NCI-H524 treated with DMSO at 0.1 percent for 48 hours (cell line): ENCODE results near the gene RUNX1.

Source experiments
- DNase-seq: peaks from one replicate; lab custom pipeline; 2025; lab: John Stamatoyannopoulos, UW

Gene RUNX1

DNA sequence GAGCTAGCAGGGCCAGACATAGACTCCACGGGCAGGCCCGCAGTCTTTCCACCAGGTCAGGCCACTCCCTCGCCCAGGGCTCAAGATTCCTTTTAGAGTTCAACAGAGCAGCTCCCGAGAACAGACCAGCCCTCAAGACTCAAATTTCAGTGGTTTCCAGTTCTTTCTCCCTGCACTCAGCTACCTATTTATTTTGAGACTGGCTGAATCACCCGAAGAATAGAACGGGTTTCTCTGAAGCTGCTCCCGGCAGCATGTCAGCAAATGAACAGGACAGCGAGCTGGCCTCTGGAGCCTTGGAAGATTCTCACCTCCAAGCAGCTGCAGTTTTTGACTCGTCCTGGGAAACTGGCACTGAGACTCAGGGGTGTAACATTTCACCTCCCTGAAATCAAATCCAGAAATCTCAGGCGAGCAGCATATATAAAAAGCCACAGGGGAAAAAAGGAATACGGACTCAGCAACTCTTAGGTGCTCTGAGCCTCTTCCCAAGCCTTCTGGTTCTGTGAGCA is 202.4 kb downstream of the RUNX1 start:
- DNase-seq: no peak

DNA sequence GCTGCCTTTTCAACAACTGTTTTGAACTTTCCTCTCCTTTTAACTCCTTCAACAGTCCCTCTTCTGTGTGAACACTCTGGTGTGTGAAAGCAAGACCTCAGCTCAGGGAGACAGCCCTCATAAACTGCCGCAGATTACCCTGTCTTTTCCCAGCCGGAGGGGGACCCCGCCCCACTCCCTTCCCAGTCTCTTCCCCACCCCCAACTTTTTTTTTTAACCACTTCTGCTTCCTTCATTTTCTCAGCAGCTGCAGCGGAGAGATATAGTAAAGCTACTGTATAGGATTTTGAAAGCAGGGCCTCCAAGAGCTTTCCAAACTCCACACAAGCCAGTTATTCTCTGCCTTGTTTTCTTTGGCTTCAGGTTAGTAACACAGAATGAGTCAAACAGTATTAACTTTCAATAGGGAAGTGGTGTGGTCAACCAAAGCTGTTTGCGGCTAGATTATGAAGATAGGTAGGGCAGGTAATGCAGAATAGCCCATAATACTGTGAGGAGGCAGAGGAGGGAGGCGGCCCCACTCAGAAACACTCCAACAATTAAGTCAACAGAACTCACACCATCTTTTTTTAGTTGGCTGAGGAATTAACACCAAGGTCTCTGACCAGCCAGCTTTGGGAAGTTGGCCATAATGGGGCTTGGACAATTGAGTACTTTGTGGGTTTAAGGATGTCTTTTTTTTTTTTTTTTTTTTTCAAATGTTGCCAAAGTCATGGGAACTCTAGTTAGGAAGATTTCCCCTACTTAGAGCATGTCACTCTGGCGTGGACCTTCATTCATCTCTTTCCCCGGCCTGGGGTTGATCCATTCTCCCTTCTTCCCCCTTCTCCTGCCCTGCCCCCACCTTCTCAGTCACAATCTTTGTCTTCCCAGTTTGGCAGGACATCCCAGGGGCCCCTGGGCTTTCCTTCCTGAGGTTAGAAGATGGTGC is 203.3 kb downstream of the RUNX1 start:
- no peak for DNase-seq

DNA sequence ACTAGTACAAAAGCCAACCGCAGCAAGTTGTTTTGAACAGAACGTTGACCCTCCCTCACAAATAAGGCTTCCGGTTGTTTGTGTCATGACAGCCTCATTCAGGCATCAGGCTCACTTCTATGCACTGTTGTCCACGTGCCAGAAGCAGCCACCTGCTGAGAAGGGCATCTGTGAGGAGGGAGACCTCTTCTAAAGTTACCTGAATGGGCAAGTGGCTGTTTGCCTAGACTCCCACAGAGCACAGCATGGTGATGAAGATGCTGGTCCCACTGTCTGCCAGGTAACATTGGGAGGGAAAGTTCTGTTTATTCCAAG is 204.2 kb downstream of the RUNX1 start:
- DNase-seq: no peak

DNA sequence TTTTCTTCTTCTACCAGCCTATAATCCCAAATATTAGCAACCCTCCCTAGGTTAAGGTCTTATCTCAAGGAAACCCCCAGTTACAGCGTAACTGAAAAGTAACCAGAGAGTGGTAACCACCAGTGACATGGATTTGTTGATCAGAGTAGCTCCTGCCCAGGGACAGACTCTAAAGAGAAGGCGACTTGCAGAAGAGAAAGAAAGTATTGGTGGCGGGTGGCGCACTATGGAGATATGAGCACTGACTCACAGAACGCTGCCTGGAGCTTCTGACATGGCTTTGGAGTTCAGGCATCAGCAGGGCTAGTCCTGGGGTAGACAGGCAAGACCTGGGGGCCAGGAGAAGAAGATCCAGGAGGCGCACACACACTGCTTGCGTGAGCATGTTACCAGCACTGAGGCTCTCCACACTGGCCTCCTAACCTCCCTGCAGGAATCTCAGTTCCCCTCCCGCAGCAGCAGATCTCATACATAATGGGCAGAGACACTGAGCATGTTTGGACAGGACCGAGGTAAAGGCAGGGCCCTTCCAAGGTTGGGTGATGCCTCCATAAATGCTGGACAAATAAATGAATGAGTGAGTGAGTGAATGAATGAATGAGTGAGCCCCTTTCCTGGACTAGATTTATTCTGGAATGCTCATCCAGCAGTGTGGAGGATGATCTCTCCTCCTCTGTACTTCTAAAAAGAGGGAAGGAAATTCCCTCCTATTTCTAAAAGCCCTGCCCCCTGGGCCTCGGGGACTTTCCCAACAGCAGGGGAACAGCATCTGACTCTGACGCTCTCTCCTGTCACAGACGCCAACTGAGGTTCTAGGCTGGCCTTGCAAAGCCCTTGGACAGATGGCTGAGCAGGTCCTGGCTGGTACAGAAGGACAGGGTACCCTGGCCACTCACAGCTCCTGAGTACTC is 204.8 kb downstream of the RUNX1 start:
- no peak for DNase-seq

DNA sequence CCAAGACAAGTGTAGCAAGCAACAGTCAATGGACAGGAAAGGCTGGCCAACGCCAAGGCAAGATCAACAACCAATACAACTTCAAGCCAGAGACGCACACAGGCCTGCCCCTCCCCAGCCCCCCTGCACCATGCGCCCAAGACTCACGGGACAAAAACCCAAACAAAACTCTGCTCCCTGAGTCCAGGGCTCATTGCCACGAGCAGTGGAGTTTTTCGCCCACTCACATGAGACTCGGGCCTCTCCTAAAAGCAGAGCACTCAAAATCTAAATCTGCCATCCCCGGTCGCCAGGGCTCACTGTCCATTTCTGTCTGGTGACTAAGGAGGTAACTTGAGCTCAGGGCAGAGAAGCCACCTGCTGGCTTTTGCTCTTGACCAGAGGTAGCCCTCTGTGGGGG is 205.5 kb downstream of the RUNX1 start:
- DNase-seq: no peak

DNA sequence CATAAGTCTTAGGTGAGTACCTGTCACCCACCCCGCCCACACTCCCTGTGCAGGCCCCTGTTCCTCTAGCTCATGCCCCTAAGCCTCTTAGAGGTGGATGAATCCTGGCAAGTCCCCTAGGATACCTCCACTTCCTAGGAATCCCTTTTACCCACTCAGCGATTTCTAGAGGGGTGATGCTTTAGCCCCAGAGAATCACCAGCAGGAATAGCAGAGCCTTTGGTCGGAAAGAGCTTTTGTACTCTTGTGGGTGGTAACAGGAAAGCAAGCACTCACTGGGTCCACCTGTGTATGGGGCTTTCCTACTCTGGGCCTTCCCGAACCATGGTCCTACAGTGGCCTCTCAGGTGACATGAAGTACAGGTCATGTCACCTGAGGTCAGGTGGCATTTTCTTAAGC is 207.9 kb downstream of the RUNX1 start:
- DNase-seq: no peak

DNA sequence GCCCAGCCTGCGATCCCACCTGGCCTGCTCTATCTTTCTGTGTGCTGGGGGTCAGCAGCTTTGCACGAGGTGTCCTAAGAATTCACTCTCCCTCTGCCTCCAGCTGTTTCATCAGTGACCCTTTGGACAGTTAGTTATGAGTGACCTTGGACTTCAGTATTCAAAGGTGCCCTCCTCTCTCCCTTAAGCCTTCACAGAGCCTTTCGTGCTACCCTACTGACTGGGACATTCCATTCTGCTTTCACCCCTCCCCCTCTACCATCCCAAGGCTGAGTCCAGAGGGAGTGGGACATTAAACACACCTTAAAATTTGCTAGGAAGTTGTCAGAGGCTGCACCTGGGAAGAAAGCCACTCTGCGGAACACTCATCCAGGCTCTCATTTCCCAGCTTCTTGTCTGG is 208.4 kb downstream of the RUNX1 start:
- DNase-seq: no peak

DNA sequence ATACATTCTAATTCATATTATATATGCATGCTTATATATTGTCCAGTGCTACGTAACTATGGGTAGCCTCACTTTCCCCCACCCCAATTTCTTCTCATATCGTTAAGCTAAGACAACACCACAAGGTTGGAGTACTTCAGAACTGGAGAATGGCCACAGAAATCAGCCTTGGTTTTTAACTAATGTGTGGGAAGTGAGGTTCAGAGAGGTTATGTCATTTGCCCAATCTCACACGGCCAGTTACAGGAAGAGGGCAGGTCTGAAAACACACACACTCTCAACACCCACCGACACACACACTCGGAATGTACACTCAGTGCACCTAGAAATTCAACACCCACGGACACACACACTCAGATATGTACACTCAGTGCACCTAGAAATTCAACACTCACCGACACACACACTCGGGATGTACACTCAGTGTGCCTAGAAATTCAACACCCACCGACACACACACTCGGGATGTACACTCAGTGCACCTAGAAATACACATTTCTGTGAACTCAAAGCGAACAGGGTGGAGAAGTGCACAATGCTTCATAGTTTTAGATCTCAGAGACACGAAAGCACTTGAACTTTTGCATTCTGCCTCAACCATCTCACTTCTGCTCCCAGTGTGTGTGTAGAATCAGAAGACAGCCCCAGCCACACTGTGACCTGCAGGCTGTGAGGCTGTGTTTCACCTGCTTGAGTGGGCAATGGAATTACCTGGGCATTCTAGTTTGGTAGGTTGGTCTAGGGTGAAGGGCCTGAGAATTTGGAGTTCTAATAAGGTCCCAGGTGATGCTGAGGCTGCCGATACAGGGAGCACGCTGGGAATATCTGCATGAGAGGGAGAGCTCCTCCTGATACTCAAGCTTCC is 209.9 kb downstream of the RUNX1 start:
- no peak for DNase-seq

DNA sequence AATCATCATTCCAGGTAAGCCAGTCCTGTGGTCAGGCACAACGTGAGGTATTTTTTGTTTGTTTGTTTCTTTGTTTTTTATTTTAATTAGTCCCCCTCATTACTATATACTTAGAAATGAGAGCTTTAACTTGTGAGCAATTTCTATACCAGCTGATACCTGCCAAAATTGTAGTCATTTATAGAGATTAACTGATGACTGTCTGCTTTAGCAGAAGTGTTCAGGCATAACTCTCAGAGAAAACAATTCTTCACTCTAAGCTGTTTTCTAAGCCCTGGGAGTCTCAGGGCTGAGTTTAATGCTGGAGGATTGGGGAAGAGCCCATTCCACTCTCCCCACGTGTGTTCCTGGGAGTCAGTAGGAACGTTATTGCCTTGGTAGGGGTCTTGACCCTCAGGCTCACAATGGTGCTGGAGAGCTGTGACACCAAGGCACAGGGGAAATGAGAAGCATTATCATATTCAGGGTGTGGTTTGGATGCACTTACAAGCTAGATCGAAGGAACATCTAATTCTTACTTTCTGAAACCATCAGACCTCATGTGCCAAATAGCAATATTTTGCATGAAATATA is 212.1 kb downstream of the RUNX1 start:
- DNase-seq: no peak

DNA sequence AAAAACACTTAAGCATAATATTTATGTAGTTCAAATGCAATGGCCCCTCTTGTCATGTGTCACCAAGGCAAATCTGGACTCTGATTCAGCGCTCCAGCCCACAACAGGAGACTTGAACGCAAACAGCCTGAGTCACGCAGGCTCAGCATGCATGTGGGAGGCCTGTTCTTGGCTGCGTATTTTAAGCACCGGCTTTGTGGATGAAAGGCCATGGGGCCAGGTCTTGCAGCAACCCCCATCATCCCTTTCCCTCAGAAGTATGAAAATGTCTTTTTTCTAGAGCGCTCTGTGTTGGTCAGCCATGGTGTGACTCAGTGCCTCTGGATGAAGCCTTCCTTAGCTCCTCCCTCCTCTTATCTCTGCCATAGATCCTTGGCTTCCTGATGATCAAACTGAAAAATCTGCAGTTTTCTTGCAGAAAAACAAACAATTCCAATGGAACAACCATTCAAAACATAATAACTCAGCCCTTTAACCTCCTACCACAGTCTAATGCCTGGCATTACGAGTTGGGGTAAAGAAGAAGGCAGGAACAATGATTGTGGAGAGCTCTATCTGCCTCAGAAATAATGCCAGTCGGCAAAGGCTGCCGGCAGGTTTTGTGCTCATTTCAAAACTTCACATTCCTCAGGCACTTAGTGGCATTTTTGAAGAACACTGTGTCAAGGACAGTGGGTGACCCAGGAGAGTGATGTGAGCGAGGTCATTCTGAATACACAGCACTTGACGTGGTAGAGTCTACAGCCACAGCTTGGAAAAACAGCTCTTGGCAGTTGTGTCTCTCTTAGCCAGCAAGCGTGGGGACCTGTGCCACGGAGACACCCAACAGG is 212.8 kb downstream of the RUNX1 start:
- no peak for DNase-seq

DNA sequence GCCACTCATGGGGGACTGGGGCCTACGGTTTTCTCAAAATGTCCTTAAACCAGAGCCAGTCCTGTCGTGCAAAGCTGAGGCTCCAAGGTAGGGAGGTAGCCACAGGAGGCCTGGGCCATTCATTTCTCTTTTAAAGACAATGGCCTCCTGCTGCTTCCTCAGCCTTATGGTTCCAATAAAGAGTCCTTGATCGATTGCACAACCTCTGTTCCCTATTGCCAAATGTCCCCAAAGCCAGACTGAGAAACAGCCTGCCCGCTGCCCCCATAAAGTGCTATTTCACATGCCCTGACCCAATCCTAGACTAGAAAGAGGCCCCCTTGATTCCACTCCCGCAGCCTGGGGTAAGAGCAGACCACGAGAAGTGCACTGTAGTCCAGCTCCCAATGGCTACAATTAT is 213.6 kb downstream of the RUNX1 start:
- DNase-seq: no peak

DNA sequence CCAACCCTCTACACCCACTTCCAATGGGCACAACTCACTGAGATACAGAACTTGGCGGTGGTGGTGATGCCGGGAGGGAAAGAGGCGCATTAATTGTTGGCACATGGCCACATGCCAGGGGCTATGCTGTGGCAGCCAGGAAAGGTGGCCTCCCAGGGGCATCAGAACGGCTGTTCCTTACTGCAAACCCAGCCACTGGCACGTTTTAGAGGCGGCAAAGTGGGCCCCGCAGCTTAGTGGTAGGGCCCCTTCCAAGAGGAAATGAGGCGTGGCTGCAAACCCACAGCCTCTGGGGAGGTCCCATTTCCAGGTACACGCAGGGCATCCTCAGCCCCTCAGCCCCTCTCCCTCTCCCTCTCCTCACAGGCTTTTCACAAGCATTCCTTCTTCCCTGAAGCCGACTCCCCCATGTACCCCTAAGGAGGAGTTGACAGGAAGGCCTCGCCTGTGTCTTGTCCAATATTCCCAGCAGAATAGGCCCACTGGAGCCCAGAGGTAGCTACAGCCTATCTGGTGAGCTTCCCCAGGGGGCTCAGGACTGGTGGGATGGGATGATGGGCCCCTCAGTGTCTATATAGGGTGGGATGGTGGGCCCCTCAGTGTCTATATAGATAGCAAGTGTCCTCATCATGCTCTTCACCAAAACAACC is 214.1 kb downstream of the RUNX1 start:
- no peak for DNase-seq

DNA sequence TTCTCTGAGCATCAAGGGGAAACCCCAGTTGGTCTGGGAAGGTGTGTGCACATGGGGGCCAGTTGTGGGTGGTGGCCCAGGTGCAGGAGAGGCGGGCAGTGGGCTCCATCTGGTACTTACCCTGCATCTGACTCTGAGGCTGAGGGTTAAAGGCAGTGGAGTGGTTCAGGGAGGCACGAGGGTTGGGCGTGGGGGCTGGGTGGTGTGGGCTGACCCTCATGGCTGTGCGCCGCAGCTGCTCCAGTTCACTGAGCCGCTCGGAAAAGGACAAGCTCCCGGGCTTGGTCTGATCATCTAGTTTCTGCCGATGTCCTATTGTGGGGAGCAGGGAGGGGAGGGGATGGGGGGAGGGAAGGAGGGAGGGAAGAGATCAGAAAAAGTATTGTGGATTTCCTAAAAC is 214.8 kb downstream of the RUNX1 start:
- no peak for DNase-seq

DNA sequence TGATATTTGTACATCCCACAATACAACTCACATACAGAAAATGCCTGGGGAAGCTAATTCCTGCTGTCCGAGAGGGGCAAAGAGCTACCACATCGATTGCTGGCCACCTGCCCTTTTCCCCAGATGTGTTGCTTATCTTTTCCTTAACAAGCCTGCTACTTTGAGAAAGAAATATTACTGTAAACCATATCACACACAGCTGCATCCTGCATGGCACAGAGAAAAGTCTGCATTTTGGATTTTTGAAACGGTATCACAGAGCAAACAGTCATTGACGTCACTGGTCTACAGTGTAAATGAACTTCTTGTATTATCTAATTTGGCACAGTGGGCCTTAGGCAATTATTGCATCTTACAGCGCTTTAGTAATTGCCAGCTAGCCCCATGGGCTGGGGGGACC is 215.6 kb downstream of the RUNX1 start:
- no peak for DNase-seq

DNA sequence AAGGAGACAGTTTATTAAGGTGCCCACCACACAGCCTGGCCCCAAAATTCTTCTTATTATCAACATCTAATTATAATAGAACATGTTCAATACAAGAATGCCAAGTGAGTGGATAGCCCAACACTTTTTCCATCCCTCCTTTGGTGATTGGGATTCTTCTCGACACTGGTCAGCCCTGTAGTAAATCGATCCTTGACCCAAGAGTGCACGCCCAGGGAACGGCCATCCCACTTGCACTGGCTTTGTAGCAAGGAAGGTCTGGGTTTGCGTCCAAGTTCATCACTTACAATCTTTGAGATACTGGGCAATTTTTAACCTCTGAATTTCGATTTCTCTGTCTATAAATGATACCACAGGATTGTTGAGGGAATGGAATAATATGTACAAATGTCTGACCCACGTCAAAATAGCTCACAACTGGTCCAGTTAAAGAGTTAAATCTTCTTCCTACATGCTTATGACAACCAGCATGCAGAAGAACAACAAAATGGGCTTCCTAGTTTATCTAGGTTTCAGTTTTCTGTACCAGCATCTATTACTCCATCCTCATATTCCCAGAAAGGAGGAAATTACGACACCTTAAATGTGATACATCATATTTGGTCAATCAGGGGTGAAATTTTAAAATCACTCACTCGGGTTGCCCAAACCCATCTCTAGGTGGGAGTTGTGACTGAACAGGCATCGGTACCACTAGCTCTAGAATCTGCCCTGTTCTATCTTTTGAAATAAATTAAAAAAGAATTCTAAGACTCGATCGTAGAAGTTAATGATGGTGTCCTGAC is 218.5 kb downstream of the RUNX1 start:
- DNase-seq: no peak

DNA sequence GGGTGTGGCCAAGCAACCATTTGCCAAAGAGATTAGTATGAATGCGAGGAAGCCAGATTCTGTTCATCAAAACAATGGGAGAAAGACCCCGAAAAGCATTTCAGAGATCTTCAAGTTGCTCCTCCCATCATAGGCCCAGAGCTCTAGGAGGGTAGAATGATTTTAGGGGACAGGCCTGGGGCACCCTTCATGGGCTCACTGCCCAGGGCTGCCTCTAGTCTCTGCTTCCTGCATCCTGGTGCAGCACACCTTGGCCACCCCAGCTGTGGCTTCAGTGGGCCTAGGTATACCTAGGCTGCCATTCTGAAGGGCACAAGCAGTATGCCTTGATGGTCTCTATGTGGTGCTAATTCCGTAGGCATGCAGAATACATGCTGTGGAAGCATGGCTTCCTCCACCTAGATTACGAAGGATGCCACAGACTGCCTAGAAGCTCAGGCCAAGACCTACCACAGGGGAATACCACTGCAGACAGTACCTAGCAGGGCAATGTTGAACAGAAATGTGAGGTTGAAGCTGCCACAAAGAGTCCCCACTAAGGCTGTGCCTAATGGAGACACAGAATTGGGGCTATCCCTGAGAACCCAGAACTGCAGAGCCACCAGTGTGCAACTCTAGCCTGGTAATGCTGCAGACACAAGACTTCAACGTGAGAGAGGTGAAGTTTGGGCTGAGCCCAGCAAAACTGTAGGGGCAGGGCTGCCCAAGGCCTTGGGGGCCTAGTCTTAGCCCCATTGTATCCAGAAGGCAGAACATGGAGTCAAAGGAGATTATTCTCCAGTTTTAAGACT is 221.5 kb downstream of the RUNX1 start:
- DNase-seq: no peak

DNA sequence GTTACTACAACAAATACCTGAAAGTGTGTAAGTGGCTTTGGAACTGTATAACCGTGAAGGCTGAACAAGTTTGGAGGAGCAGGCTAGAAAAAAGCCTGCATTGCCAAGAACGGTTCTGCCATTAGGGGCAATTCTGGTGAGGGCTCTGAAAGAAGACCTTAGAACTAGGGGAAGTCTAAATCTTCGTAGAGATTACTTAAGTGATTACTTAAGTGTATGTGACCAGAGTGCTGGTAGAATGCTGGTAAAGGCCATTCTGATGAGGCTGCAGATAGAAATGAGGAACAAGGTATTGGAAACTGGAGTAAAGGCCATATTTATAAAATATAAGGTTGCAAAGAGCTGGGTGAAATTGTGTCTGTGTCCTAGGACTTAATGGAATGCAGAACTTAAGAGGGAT is 222.3 kb downstream of the RUNX1 start:
- no peak for DNase-seq

DNA sequence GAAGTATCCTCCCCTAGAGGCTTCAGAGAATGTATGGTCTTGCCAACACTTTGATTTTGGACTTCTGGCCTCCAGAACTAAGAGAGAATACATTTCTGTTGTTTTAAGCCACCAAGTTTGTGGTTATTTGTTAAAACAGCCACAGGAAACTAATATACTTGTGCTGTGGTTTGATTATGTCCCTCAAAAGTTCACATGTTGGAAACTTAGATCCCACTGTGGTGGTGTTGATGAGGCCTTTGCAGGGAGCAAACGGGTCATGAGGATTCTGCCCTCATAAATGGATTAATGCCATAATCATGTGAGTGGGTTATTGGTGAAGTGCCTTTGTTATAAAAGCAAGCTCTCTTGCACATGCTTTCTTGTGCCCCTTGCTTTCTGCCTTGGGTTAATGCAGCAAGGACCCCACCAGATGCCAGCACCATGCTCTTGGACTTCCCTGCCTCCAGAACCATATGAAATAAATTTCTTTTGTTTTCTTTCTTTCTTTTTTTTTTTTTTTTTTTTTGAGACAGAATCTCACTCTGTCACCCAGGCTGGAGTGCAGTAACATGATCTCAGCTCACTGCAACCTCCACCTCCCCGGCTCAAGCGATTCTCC is 223.1 kb downstream of the RUNX1 start:
- DNase-seq: no peak
